Sigmoid colon (tissue), 7 donors: Measurements from ENCODE around the gene PDE7B. TPM values are rescaled to one million over a fixed set of nuclear protein-coding genes. Genes with fewer than 3 reads are reported as not detected.
"Not testable (repeated sequence)": the region's sequence is repeated elsewhere in the genome, so short reads cannot be mapped to it uniquely, and the experiment has no call there.

Source experiments
- DNase-seq: peaks from one replicate; pipeline ENCODE4 v3.0.0-alpha.2; 2019
- H3K27ac ChIP-seq, 4 donors: fragments of 200-600 bp; sonication (generic); one replicate each; pipeline ENCODE4 v1.5.1; 2016 to 2019; ENCODE audit warnings: mild to moderate bottlenecking in 1 of 4
- H3K27me3 ChIP-seq, 3 donors: fragments of 200-600 bp; sonication (generic); one replicate each; pipeline ENCODE4 v1.5.1; 2019; ENCODE audit warnings: mild to moderate bottlenecking in 1 of 3
- H3K36me3 ChIP-seq, 4 donors: fragments of 200-600 bp; sonication (generic); one replicate each; pipeline ENCODE4 v1.5.1; 2016 to 2019
- H3K4me1 ChIP-seq, 4 donors: fragments of 200-600 bp; sonication (generic); one replicate each; pipeline ENCODE4 v1.5.1; 2017 to 2019
- H3K4me3 ChIP-seq, 4 donors: fragments of 200-600 bp; sonication (generic); one replicate each; pipeline ENCODE4 v1.5.1; 2017 to 2019; ENCODE audit warnings: mild to moderate bottlenecking in 2 of 4, moderate library complexity in 1 of 4
- H3K9me3 ChIP-seq, 4 donors: fragments of 200-600 bp in 3 of 4; sonication (generic) in 3 of 4; one replicate each; pipeline versions ENCODE4 v1.5.1 to v1.6.1; 2013 to 2019
- CTCF ChIP-seq, 4 experiments: fragments of 450-650 bp in 3 of 4; fragments of 200-600 bp in 1 of 4; IDR thresholded peaks; one replicate each; pipeline ENCODE4 v1.5.1; 2016 to 2019; ENCODE audit warnings: antibody characterized with exemption in 4 of 4, mild to moderate bottlenecking in 3 of 4, moderate library complexity in 2 of 4
- EP300 ChIP-seq, 4 donors: sonication (generic); formaldehyde crosslinking; IDR thresholded peaks; one replicate each; pipeline ENCODE4 v1.6.1; 2017; ENCODE audit warnings: antibody characterized with exemption in 4 of 4
- POLR2A ChIP-seq, 2 donors: fragments of 450-650 bp; IDR thresholded peaks; one replicate each; pipeline ENCODE4 v1.6.1; 2016; ENCODE audit warnings: antibody characterized with exemption in 2 of 2, mild to moderate bottlenecking in 2 of 2, moderate library complexity in 2 of 2
- POLR2AphosphoS5 ChIP-seq, 4 donors: sonication (generic); formaldehyde crosslinking; IDR thresholded peaks; one replicate each; pipeline ENCODE4 v1.6.1; 2017; ENCODE audit warnings: antibody characterized with exemption in 4 of 4
- WGBS, 2 donors: extraction: QIAGEN DNeasy Blood & Tissue Kit; methylation state at CpG; one replicate each; pipeline ENCODE4 v1.1.7; 2013; 5-methylcytosine and 5-hydroxymethylcytosine counted together
- intact Hi-C: fragments of 100-400 bp; cut with DNase I; formaldehyde crosslinking; loops from one replicate; pipeline ENCODE4 v1.15.1; 2023
- polyA plus RNA-seq, 3 donors: library from polyadenylated mRNA; stranded (reverse); fragments of 200-250 nt; gene quantifications; one replicate each; pipeline ENCODE4 v1.2.3, GENCODE V29; 2013
- total RNA-seq, 4 donors: library from RNA; depleted of rRNA; stranded (reverse); fragments of >200 nt; gene quantifications; one replicate each; pipeline ENCODE4 v1.1.0, GENCODE V29; 2016
- donor health status: healthy with polysubstance abuse.
- donor health status: Bipolar disorder and iron deficiency.
- donor health status: healthy.

PDE7B gene
- total and polyA plus RNA-seq, 7 donors: 1.1 to 10.3 (median 6.3) TPM

GRCh38 chr6:136213012-136213539 is 361.6 kb downstream of the PDE7B start:
- DNase-seq: no peak
- 82 to 87% methylated on average over 5 of the region's 5 CpGs for WGBS, 2 donors
- TF ChIP-seq CTCF (IDR thresholded peaks at IDR 0.05) (no peak), EP300 (IDR thresholded peaks at IDR 0.05) (no peak), POLR2AphosphoS5 (IDR thresholded peaks at IDR 0.05) (no peak), POLR2A (IDR thresholded peaks at IDR 0.05) (no peak)
- H3K27ac ChIP-seq: no peak overlapping the region
- no peaks in the 10 kb centered on the region for H3K9me3 ChIP-seq
- intact Hi-C loops: no loop called here
- H3K36me3 ChIP-seq: no peaks in the 10 kb centered on the region
- no peaks in the 10 kb centered on the region for H3K27me3 ChIP-seq
- H3K4me1 ChIP-seq: no peaks in the 10 kb centered on the region
- H3K4me3 ChIP-seq: no peak overlapping the region

- no peak overlapping the region for H3K27ac ChIP-seq
- no peak for TF ChIP-seq CTCF (IDR thresholded peaks at IDR 0.05)
- TF ChIP-seq POLR2AphosphoS5 (IDR thresholded peaks at IDR 0.05): no peak
- TF ChIP-seq POLR2A (IDR thresholded peaks at IDR 0.05): no peak
- TF ChIP-seq EP300 (IDR thresholded peaks at IDR 0.05): no peak
- H3K4me3 ChIP-seq: no peak overlapping the region
- no peak for DNase-seq
- H3K4me1 ChIP-seq: no peaks in the 10 kb centered on the region
- H3K9me3 ChIP-seq: no peaks in the 10 kb centered on the region
- intact Hi-C loops: no loop called here
- no peaks in the 10 kb centered on the region for H3K27me3 ChIP-seq
- no peaks in the 10 kb centered on the region for H3K36me3 ChIP-seq
Measured at GRCh38 chr6:136213853-136214252, 362.4 kb downstream of the PDE7B start.

GRCh38 chr6:136216503-136217401 is 365.3 kb downstream of the PDE7B start:
- 83 to 87% methylated on average over 10 of the region's 10 CpGs for WGBS, 2 donors
- no peak for DNase-seq
- Histone ChIP-seq H3K4me3 (no peak overlapping the region), H3K9me3 (no peaks in the 10 kb centered on the region), H3K36me3 (no peaks in the 10 kb centered on the region), H3K27ac (no peak overlapping the region), H3K27me3 (no peaks in the 10 kb centered on the region), H3K4me1 (no peaks in the 10 kb centered on the region)
- intact Hi-C loops: no loop called here
- TF ChIP-seq EP300 (IDR thresholded peaks at IDR 0.05): no peak
- TF ChIP-seq POLR2AphosphoS5 (IDR thresholded peaks at IDR 0.05): no peak
- no peak for TF ChIP-seq CTCF (IDR thresholded peaks at IDR 0.05)
- TF ChIP-seq POLR2A (IDR thresholded peaks at IDR 0.05): no peak

GRCh38 chr6:136224974-136225373 is 373.5 kb downstream of the PDE7B start:
- H3K27ac ChIP-seq, H3K9me3 ChIP-seq, H3K27me3 ChIP-seq, H3K4me1 ChIP-seq, DNase-seq, H3K4me3 ChIP-seq, H3K36me3 ChIP-seq: not testable (repeated sequence)
- intact Hi-C loops: loop anchor here (2.0 to 5.0 kb wide), 2 partner anchors 192 to 718 kb away; no protein-coding TSS in a partner anchor
- WGBS, 2 donors: 93 to 95% methylated on average over 4 of the region's 4 CpGs

GRCh38 chr6:136225496-136225895 is 374.0 kb downstream of the PDE7B start:
- intact Hi-C loops: loop anchor here (2.0 to 5.0 kb wide), 2 partner anchors 193 to 718 kb away; no protein-coding TSS in a partner anchor
- no peaks in the 10 kb centered on the region for H3K36me3 ChIP-seq
- no peak overlapping the region for H3K27ac ChIP-seq
- peaks cover 0 to 10% (median 2%) of the 10 kb centered on the region in 4 donors for H3K4me1 ChIP-seq
- TF ChIP-seq POLR2AphosphoS5 (IDR thresholded peaks at IDR 0.05) (no peak), CTCF (IDR thresholded peaks at IDR 0.05) (no peak), EP300 (IDR thresholded peaks at IDR 0.05) (no peak), POLR2A (IDR thresholded peaks at IDR 0.05) (no peak)
- 58 to 69% methylated on average over 5 of the region's 5 CpGs for WGBS, 2 donors
- no peak for DNase-seq
- no peaks in the 10 kb centered on the region for H3K9me3 ChIP-seq
- no peaks in the 10 kb centered on the region for H3K27me3 ChIP-seq
- H3K4me3 ChIP-seq: no peak overlapping the region
